DOHH2 (cell line): ENCODE results near the gene ZNF74.

Experiments
- CTCF ChIP-seq: fragments of 200-600 bp; sonication (generic); IDR thresholded peaks from one replicate; pipeline ENCODE4 v1.5.1; 2014; ENCODE audit warnings: antibody characterized with exemption, mild to moderate bottlenecking, low read depth, low read length; ENCODE audit not compliant: poor library complexity, severe bottlenecking
- EZH2phosphoT487 ChIP-seq: fragments of 200-600 bp; sonication (generic); IDR thresholded peaks from 2 replicates; pipeline ENCODE4 v1.6.1; 2017; ENCODE audit warnings: borderline replicate concordance, mild to moderate bottlenecking, antibody characterized with exemption, low read length, moderate library complexity, mixed read lengths

DNA sequence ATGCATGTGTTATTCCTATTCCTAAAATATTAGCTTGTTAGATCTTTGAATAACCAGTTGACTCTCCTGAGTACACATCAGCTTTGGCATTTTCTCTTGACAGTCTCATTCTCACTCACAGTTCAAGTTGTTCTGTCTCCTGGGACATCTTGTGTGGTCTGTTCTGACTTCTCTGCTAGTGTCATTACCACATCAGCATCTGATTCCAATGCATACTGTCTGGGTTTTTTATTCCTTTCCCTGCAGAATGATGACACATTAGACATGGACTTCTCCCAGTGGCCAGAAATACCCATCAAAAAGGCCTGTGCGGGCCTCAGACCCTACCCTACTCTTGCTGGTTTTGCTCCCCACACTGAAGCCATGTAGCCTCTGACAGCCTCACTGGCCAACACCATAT is 2.7 kb downstream of the ZNF74 start:
- TF ChIP-seq CTCF (no peak), EZH2phosphoT487 (no peak)
